ENCODE measurements around the gene RLN1.

- TF ChIP-seq CTCF (IDR thresholded peaks at IDR 0.05) (no peak), POLR2A (IDR thresholded peaks at IDR 0.05) (no peak)
Measured at GRCh38 chr9:5352637-5353248, 13.1 kb upstream of the RLN1 start.
